Measurements from ENCODE around the gene PLCB2.

Gene PLCB2

DNA sequence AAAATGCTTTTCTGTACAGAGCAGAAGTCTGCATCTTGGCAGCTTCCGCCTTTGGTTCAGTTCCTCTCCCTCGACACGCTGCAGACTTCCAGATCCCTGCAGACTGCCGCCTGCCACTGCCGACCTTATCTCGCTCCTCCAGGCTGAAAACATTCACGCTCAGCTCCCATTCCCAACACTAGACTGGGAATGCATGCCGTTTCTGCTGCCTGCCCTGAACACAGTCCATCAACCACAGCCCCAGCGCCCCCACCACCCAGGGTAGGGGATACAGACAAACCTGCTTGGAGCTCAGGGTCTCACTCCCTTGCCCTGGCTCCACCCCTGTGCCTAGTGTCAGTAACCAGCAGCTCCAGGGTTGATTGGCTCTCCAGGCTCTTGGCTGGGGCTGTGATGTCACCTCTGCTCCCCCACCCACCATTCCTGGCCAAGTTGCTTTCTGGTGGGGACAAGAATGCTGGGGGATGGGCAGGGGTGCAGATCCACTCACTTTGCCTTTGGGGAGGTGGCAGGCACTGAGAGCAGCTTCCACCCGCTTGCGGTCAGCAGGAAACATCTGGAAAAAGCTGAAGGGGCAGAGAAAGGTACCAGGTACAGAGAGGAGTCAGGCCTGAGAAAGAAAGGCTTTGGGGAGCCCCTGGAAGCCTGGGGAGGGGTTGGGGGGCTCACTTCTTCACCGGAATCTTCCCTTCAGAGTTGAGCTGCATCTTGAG lies 6.1 kb downstream of the PLCB2 start:
- no peak for DNase-seq

DNA sequence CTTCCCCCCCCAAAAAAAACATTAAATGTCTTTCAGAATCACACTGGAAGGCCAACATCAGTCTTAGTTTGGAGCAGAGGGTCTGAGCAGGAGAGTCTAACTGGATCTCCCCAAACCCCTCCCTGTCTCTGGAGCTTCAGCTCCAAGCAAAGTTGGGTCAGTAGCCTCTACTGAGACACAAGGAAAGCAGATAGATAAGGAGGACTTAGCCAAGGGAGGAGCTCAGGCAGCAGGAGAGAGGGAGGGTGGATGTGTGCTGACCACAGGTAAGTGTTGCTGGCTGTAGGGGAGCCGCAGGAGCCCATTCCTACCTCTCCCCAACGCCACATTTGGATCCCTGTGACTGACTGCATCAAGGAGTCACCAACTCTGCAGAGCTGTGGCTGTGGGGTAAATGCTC lies 7.0 kb downstream of the PLCB2 start:
- no peak for DNase-seq

DNA sequence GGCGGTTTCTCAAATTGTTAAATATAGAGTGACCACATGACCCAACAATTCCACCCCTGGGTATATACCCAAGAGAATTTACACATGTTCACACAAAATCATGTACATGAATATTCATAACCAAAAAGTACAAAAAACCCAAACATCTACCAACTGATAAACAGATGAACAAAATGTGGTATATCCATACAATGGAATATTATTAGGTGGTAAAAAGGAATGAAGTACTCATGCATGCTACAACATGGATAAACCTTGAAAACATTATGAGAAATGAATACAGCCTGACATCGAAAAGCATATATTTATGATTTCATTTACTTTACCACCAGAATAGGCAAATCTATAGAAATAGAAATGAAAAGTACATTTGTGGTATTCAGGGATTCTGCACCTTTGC lies 7.4 kb downstream of the PLCB2 start:
- DNase-seq, result no peak

DNA sequence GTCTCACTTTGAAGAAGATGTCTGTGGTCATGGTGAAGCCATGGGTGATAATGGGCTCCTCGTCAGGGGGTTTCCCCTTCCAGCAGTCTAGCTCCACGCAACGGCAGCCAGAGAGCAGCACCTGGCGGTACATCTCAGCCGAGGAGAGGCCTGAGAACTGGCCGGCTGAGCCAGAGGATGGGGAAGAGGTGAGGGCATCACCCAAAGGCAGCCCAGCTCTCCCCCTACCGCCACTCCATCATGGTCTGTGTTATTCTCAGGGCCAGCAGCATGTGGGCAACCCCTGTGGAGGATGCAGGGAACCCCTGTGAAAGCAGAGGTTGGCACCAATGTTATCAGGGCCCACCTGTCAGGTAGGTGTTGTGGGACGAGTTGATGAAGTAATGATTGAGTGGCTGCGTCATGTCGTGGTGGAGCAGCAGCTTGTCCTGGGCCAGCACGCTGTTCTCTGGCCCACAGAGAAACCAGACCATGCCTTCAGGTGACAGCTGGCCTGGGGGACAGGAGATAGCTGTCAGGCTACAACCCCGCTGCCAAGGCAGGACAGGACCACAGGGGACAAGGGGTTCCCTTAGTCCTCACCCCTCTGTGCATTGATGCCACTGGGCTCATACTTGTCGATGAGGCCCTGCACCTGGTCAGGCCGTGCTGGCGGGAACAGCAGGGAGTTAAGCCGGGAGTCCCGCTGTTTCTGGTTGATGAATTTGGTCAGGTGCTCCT lies 9.4 kb downstream of the PLCB2 start:
- no peak for DNase-seq

DNA sequence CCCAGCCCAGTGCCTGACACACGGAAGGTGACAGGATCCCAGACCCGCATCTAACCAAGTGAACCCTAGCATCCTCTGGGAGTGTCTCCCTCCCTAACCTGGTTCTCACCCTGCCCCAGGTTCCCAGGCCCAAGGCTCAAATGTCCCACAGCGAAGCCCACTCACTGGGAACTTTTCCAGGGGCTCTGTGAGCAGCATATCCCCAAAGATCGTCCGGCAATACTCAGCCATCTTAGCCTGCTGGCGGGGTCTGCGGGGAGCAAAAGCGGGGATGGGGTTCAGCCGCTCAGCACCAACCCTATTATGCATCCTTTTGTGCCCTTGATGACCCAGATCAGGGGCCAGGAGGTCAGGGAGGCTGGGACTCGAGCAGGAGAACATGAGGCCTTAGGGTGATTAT lies 10.4 kb downstream of the PLCB2 start:
- DNase-seq, result no peak

DNA sequence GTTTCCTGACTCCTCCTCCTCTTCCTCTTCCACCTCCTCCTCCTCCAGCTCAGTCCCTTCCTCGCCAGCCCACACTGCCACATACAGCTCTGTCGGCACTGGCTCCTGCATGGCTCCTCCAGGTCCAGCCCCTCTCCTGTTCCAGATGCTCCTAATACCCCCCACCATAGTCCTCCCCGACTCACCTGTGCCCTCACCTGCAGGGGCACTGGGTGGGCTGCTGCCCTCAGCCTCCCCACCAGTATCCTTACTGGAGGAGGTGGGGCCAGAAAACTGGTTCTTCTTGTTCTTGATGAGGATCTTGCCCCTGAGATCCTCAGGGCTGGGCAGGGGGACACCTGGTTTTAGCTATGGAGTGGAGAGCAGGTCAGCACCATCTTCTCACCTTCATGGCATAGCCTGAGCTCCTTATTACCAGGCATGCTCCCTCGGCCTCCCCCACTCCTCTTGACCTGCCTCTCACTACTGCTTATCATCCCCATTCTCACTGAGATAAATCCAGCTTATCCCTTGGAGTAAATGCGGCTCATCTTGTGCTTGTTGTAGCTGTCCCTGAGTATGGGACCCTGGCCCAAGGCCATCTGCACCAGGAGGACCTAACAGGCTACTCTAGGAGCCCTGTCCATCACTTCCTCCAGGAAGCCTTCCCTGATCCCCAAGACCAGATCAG lies 11.0 kb downstream of the PLCB2 start:
- DNase-seq, result no peak

DNA sequence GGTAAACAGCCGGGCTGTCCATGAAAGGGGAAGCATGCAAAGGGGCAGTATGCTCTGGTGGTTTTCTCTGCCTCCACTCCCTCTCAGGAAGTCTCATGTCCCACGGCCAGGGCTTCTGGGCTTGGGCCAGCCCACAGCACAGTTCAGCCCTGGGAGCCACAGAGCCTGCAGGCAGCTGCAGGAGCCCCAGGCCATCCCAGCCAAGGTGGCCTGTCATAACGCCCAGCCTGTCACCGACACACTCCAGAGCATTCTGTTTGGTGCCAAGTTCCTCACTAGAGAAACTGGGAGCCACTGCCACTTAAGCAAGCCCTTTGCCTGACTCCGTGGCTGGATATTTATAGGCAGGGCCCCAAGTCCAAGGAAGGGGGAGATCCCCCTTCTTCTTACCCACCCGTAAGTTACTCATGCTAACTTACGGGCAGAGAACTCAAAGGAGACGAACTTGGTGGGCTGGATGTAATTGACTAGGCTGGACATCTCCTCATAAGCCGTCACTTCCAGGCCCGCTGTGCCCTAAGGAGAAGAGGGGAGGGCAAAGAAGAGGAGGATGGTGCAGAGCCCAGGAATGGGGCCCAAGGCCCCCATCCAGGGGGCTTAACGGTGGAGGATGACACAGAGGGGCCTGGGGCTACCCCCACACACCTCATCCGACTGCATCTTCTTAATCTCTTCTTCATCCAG lies 11.7 kb downstream of the PLCB2 start:
- DNase-seq, result no peak

DNA sequence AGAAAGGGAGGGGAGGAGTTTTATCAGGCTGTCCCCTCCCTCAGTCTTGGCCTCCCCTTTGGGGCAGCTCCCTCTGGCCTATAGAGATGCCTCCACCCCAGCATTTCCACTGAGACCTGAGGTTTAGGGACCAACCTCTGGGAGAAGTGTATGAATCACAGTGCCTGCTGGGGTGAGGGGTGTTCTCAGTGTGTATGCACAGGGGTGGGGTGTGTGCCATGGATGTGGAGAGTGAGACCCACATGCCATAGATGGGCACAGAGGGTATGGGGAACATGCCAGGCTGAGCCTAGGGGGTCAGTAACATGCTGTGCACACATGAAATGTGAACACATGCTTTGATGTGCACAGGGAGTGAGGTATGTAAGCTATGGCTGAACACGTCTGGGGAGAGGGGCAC lies 12.4 kb downstream of the PLCB2 start:
- DNase-seq, result no peak

DNA sequence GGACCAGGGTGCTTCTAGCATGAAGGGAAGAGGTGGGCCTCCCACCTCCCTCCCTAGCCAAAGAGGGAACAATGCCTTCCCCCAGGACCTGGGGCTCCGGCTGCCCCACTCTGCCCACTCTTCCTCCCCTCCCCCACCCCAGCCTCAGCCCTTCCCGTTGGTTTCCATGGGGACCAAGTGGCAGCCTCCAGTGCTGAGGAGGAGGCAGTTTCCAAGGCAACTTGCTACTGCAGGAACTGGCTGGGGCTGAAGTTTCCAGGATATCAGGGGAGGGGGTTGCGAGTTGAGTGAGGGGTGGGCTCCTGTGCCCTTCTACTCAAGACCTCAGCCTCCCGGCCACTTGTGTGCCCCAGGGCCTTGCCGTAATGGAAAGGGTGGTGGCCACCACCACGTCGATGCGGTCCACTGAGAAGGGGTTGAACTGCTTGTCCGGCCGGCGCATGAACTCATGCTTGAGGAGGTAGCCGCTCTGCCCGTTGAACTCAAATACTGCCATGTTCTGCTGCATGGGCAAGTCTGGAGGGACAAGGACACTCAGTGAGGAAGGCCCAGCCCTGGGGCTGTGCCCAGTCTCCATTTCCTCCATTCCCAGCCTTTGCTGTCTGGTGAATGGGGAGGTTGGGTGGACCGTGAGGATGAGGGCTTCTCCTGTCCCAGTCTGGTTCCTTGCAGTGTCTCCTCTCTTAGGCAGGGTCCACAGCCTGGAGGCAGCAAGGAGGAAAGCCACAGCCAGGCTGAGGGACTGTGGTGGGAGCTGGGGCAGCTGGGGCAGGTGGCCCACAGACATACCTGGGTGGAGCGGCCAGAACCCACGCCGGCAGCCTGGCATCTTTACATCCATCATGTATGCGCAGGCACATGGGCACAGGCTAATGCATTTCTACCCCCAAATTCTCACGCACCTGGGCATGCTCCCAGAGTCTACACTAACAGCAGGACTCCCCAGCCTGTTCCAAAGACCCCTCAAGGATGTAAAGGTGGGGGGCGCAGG lies 13.5 kb downstream of the PLCB2 start:
- DNase-seq, result no peak

DNA sequence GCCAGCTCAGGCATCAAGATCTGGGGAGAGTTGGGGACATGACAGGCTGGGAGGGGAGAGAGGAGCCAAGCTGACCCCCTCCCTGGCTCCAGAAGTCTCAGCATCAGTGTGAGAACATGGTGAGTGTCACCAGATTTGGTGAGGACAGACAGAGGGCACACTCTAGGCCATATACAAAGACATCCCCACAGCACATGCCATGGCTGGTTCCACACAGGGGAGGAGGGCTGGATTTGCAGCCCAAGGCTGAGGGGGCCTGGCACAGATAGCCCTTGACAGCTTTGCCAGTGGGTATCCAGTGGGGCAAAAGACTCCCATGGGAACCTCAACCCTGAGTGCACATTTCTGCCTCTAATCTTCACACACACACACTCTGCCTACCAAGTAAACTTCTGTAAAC lies 14.7 kb downstream of the PLCB2 start:
- DNase-seq, result no peak

DNA sequence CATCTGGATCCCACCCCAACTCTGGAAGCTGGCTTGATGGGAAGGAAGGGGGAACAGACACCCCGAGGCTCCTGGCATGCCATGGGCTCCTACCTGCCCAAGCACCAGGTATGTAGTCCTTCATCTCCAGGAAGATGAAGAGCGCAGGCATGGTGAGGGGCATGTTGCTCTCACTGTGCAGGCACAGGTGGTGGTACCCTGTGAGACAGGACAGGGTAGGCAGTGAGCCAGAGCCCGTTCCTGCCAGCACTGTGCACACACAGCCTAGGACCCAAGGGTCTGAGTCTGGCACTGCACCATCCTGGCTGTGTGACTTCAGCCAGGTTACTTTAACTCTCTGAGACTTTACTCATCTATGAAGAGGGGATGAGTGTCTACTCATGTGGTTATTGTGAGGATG lies 15.5 kb downstream of the PLCB2 start:
- DNase-seq, result no peak

DNA sequence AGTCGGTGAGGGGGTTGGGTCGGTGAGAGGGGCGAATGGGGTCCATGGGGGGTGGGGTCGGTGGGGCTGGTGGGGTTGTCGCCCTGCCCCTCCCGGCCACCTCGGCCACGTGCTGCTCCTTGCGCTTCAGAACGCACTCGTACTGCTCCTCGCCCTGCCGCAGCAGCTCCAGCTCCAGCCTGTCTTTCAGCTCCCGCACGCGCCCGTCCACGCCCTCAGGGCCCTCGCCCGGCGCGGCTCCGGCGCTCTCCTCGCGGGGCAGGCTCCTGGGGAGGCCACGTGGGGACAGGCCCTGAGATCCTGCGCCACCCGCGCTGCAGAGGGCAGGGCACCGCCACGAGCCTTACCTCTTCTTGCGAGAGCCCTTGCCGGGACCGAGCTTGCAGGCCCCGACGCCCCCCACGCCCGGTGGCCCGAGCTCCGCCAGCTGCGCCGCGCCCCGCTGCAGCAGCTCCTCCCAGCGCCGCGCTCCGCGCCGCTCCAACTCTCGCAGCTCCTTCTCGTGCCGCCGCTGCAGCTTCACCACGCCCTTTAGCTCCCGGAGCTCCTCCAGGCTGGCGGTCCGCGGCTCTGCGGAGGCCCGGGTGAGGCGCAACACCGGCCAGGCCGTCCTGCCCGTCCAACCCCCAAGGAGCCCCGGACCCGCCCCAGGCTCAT lies 16.7 kb downstream of the PLCB2 start:
- no peak for DNase-seq

DNA sequence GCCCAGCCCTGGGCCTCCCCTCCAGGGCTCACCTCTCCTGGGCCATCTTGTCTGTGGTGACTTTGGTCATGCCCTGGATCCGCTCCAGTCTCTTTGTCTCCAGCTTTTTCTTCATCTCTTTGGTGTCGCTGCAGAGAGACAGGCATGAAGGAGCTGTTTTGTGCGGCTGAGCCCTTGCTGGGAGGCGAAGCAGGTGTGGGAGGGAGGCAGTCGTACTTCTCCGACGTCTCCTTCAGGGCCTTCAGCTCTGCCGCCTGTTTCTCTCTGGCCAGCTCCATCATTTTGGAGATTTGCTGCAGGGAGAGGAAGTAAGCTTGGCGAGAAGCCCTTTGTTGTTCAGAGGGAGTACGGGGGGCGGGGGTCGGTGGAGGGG lies 17.2 kb downstream of the PLCB2 start:
- no peak for DNase-seq

DNA sequence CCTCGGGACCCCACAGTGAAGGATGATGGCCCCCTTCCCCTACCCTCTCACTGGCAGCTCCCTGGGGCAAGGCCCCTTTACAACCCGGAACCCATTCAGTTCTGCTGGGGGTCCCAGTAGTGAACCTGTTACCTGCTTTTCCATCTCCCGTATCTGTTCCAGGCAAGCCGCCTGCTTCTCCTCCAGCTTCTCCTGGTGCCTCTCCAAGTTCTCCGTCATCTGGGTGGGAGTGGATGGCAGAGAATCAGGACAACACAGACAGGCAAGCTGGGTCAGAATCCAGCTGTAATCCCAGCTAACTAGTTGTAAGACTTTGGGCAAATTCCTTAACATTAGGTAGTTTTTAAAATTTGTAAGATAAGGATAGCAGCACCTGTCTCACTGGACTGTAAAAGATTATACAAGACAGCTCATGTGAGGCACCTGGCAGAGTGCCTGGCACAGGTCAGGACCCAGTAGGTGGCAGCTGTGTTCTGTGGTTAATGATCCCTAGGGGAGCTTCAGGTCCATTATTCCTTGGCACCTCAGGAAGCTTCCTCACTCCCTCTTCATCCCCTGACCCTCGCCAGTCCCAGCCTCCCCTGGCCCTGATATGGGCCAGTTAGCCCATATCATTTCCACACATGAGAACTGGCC lies 18.5 kb downstream of the PLCB2 start:
- no peak for DNase-seq

DNA sequence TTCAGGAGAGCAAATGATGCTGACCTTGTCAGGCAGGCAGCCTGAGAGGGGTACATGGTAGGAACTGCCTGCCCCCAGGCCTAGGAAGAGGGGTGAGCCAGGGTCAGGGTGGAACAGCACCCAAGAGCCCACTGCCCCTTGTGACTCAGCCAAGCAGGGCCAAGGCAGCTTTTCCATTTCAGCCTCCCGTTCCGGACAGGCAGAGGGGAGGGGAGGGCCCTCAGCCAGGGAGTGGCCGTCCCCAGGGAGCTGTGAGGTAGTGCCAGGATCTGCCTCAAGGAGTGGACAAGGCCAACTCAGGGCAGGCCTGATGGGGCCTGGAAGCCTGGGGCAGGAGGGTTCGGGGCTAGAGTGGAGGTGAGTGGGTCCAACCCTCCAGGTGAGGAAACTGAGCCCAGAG lies 19.8 kb downstream of the PLCB2 start:
- no peak for DNase-seq

DNA sequence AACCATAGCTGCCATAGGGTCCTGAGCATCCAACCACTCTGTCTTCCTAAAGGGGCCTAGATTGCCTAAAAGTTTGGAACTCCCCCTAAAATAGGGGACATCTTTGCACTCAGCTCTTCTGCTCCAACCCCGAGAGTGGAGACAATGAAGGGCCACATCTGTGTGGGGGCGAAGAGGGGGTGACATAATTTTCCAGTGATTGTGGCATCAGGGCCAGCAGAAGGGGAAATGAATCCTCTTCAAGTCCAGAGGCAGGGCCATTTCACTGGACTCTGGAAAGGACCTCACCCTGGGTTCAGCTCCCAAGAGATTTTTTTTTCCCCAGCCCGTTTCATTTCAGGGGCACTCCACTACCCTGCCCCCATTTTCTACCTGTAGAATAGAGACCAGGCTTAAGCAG lies 20.2 kb downstream of the PLCB2 start:
- no peak for DNase-seq

DNA sequence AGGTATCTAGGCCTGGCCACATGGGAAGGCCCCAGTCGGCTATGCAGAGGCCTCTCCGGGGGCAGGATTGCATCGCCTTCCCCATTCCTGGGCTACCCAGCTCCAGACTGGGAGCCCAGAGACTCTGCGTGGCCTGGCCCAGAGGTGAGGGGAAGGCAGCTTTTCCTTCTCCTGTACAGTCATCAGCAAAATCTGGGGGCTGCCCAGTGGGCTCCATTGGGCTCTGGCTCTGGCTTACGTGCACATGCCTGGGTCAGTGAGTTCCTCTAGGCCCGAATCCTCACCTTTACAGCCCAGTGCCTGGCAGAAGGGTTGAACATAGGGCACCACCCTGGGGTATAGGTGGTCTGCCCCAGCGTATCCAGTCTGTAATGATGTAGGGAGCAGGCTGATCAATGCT lies 20.9 kb downstream of the PLCB2 start:
- DNase-seq, result no peak

DNA sequence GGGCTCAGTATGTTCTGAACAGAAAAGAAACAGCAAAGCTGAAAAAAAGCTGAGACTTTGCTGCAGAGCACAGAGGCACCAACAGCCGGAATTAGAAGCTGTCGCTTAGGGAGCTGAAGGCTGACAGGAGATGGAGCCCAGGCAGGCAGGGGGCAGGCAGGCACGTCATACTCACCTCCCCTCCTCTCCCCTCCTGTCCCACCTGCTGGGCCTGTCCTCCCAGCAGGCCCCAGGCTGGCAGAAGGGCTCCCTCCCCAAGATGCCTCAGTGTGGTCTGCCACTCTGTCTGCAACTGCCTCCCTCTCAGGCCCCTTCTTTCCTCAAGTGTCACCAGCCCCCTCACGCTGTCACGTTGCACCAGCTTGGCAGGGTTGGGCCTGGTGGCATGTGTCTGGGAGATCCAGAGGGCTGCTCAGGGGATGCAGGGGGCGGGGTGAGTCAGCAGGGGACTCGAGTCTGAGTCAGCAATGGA lies 21.6 kb downstream of the PLCB2 start:
- DNase-seq, result no peak

DNA sequence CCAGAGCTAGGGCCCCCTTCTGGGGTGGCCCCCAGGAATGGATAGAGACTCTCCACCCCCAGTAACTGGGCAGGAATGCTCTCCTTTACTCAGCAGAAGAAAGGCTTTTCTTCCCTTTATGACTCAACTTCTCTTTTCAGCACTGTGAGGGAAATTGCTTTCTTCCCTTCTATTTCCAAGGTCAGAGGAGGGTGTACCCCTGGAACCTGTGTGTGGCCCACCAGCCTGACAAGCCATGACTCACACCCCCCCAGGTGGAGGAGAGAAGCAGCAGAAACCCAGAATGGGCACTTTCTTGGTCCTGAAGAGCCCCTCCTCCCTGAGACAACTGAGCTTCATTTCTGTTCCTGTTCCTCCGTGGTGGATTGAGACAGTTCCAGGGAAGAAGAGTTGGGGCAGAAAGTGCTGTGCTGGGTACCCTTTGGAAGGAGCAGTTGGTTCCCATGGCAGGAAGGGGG lies 22.2 kb downstream of the PLCB2 start:
- DNase-seq, result no peak

DNA sequence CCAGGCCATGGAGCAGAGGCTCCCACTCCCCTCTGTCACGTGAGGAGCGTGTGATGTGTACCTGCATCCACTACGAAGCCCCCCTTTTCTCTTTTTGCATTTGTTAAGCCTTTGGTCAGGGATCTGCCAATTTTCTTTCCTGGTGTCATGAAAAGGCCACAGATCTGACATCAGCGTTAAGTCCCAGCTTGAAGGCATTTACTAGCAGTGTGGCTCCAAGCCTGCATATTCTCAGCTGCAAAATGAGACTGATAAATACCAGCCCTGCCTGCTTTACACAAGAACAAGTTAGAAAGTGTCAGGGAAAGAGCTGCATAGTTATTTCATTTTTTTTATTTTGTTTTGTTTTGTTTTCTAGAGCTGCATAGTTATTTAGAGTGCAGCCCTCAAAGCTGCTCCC lies 22.6 kb downstream of the PLCB2 start:
- DNase-seq, result no peak

DNA sequence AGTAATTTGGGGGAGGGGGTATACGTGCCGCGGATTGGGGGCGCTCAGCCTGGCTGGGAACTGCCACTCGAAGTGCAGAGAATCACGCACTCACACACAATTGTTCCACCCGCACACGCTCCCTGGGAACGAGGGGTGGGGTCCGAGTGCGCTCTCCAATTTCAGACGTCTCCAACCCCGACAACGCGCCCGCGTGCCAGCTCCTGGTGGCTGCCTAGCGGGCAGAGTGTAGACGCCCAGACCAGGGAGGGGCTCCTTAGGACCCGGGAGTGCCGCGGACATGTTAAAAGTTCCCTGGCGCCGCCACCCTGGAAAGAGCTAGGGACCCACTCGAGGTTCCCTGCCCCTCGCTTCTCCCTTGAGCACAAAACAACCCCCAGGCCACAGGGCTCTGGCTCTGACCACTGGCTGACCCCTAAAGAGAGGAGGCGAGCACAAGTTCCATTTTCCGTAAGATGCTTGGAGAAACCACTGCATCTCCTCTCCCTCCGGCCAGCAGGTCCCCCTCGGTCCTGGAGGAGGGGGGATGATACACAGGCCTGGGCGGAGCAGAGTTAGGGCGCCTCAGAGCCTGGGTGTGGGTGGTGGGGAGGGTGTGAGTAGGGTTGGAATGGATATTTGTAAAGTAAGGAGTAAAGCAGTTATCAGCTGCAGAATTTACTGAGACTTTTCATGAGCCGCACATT lies 24.0 kb downstream of the PLCB2 start:
- no peak for DNase-seq

Measured in CD4-positive, alpha-beta T cell treated with Interleukin-4 for 4 hours (primary cell).